Stimulated activated CD4-positive, alpha-beta T cell treated with anti-CD3 and anti-CD28 coated beads, Interleukin-1b, Interleukin-23, amount 100 ng/mL, for 1 hour (primary cell): Measurements from ENCODE around the gene GLTPD2.

ENCODE experiments used
- DNase-seq, 2 donors: peaks; one replicate each; pipeline ENCODE4 v3.0.0-alpha.2; 2020; ENCODE audit warnings: low read depth in 2 of 2

The GLTPD2 gene

DNA sequence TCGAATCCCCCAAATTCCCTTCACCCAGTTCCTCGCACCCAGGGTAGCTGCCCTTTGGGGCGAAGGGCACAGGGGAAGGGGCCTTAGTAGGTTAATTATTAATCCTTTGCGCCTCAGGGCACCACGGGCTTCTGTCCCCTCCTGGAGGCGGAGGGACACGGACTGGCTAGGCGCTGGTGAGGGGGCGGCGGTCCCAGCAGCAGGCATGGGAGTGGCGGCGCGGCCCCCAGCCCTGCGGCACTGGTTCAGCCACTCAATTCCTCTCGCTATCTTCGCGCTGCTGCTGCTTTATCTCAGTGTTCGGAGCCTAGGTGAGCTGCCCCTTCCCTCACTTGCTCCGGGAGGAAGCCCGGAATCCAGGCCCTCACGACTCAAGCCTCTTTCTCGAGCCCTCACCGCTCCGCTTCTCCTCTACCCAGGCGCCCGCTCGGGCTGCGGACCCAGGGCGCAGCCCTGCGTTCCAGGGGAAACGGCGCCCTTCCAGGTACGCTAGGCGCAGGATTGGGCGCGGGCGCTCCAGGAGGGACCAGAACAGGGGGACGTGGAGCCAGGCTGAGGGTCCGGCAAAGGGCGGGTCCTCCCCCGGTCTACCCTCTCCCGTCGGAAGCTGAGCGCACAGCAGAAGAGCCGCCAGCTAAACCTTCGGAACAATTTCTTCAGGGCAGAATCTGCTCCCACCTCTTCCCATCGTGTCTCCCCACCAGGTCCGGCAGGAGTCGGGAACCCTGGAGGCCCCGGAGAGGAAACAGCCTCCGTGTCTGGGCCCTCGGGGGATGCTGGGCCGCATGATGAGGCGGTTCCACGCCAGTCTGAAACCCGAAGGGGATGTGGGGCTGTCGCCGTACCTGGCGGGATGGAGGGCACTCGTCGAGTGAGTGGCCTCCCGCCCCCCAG is at the start of gene GLTPD2:
GLTPD2 (plus strand) TSS at position 158 of the 894 bp plus-strand sequence; CDS start at position 206, 48 bp downstream.
- DNase-seq: no peak

DNA sequence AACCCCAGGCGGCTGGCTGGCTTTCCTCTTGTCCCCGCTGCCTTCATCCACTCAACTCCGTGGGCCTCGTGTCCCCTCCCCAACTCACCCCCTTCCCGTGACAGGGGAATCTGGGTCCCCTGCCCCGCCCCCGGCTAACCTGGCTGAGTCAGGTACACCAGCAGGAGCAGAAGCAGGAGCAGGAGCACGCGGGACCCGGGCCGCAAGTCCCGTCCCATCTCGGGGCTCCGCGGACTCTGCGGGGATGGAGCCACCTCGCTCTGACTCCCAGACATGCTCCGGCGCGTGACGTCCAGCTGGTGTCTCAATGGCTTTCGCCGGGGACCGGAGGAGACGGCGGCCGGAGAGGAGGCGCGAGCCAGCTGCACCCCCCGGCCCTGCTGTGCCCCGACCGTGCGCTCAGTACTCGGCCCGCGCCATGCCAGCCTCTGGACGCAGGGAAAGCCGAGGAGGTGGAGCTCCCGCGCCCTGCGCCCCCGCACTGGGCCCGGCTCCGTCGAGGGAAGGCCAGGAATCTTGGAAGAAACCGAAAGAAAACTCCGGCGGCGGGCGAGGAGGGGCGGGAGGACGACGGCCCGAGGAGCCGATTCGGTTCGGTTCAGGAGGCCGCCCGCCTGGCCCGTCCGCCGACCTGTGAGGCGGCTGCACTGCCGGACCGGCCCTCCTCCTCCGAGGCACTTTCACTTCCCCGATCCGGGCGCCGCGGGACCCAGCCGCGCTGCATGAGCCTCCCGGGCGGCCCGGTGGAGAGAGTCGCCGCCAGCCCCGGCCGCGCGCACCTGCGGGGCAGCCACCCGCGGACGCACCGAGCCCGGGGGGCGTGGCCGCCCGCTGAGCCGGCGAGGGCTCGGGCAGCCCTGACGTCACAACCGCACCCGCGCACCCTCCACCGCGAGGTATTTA is 49.4 kb upstream of the GLTPD2 start, which contains the start of the genes CXCL16 and ZMYND15:
CXCL16 (minus strand) TSS at position 807 of the 903 bp plus-strand sequence; CDS start at position 218, 589 bp downstream.
ZMYND15 (plus strand) TSS at position 712 of the 903 bp plus-strand sequence. CDS start 716 bp downstream, outside the sequence.
- DNase-seq: peak in 1 of 2 donors; percentile 19

DNA sequence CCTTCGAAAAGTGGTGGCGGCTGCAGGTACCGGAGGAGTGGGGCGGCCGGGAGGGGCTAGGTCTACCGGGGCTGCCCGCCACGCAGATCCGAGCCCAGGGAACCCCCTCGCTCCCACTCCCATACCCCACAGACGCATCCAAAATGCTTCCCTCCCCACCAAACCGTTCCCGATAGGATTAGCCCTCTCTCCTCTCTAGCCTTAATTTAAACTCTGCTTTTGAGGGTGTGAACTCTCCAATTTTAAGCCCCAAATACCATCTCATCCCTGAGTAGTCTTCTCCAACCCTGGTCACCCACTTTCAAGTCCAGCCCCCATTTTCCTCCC is 48.8 kb upstream of the GLTPD2 start:
- DNase-seq: no peak

DNA sequence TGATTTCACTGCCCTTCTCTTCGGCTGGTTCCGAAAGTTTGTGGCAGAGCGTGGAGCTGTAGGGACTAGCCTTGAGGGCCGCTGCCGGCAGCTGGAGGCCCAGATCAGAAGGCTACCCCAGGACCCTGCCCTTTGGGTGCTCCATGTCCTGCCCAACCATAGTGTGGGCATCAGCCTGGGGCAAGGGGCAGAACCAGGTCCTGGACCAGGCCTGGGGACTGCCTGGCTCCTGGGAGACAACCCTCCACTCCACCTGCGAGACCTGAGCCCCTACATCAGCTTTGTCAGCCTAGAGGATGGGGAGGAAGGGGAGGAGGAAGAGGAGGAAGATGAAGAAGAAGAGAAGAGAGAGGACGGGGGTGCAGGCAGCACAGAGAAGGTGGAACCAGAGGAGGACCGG is 48.2 kb upstream of the GLTPD2 start:
- no peak for DNase-seq

DNA sequence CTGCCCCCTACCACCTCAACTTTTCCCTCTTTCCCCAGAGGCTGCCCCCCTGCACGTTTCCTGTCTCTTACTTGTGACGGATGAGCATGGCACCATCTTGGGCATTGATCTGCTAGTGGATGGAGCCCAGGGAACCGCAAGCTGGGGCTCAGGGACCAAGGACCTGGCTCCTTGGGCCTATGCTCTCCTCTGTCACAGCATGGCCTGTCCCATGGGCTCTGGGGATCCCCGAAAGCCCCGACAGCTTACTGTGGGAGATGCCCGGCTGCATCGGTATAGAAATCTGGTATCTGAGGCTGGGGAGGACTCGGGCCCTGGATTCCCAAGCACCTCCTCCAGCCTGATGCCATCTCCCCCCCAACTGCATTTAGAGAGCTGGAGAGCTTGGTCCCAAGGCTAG is 47.2 kb upstream of the GLTPD2 start:
- DNase-seq: no peak

DNA sequence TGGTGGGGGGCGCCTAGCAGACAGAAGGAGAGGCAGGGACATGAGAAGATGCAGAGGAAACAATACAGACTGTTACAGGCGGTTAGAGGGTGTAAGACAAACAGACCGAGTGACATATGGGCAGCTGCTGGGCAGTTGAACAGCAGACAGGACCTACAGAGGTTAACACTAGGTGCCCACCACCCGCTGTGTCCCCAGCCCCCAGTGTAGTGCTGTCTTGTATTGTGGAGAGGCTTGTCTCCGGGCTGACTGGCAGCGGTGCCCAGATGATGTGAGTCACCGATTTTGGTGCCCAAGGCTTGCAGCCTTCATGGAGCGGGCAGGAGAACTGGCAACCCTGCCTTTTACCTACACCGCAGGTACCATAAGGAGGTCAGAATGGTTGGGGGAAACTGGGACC is 46.6 kb upstream of the GLTPD2 start:
- DNase-seq: no peak

DNA sequence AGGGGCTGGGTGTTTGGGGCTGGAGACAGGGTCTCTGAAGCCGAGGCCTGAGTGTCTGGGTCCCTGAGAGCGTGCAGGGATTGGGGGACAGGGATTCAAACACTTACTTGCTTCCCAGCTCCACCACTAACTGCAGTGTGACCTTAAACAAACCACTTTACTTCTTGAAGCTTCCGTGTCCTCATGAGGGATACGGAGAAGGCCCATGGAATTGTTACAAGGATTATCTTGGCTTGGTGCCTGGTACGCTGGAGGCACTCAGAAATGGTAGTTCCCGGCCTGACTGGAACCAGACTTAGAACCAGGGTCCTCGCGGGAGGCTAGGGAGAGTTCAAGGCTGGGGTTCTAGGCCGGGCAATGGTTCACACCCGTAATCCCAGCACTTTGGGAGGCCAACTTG is 46.1 kb upstream of the GLTPD2 start:
- DNase-seq: no peak

DNA sequence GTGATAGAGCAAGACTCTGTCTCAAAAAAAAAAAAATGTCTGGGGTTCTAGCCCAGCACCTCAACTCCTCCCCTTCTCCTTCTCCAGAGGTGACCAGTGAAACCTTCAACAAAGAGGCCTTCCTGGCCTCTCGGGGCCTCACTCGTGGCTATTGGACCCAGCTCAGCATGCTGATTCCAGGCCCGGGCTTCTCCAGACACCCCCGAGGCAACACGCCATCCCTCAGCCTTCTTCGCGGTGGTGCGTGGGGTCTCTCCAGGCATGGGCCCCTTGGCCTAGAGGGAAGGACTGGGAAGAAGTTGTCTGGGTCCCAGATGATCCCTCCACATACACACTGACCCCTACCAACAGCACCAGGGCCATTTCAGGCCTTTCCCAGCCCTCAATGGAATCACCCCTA is 45.5 kb upstream of the GLTPD2 start:
- no peak for DNase-seq

DNA sequence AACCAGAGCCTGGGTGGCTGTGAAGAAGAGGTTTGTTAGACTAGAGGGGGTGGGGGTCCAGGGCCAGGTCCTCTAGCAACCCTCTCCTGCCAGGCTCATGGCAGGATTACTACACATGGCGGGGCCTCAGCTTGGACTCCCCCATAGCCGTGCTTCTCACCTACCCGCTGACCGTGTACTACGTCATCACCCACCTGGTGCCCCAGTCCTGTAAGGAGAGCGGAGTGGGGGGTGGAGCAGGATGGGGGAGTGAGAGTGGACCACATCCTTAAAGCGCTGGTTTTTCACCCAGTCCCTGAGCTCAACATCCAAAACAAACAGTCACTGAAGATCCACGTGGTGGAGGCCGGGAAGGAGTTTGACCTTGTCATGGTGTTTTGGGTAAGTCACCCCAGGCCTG is 44.9 kb upstream of the GLTPD2 start:
- DNase-seq: no peak

DNA sequence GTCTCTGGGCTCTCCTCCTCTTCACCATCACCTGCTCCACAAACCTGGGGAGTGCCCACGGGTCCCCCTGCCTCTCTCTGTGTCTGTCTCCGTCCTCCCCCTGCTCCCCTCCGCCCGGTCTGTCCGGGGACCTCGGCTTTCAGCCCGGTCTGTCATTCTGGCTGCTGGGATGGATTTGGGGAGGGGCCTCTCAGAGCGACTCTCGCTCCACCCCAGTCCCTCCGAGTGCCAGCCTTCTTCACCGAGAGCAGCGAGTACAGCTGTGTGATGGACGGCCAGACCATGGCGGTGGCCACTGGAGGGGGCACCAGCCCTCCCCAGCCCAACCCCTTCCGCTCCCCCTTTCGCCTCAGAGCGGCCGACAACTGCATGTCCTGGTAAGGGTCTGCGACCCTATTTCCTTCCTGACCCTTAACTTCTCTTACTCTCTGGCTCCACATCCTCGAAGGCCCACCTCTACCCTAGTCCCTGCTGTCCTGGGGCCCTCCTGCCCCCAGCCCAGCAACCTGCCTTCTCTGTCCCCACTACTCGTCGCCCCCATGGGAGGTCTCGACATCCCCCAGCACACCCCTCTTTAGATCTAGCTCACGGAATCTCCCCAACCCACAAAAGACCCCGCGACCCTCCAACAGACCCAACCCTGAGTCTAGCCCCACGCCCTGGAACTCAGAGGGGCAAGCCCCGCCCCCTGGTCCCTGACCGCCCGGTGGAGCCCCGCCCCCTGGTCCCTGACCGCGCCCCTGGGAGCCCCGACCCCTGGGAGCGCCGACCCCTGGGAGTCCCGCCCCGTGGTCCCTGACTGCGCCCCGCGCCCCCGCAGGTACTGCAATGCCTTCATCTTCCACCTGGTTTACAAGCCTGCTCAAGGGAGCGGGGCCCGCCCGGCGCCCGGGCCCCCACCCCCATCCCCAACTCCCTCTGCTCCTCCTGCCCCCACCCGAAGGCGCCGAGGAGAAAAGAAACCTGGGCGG is 43.5 kb upstream of the GLTPD2 start:
- DNase-seq: no peak

DNA sequence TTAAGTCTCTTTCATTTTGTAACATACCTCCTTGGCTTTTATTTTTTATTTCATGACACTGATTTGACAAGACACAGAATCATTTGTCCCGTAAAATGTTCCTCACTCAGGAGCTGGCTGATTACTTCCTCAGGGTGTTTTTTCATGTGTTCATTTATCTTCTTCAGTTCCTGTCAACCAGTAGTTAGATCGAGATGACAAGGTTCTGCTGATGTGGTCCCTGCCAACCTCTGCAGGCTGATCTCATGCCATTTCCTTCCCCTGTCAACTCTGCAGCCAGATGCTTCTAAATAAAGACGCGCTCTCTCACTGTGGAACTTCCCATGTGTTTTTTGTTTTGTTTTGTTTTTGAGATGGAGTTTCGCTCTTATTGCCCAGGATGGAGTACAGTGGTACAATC is 40.9 kb upstream of the GLTPD2 start:
- DNase-seq: no peak

DNA sequence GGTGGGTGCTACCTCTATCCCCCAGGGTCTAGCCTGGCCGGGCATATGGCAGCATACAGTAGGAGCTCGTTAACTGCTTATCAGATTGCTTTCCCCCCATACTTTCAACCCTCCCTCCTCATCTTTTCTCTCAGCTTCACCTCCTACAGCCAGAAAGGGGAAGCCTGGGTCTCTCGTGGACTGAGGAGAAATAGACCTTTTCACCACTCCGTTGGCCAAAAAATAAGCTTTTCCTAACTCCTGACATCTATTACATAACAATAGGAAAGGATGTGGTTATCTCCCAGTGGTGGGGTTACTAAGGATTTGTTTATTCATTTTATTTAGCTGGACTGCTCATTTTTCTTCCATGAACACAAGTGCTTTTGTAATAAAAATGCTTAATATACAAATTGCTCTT is 40.1 kb upstream of the GLTPD2 start:
- no peak for DNase-seq

DNA sequence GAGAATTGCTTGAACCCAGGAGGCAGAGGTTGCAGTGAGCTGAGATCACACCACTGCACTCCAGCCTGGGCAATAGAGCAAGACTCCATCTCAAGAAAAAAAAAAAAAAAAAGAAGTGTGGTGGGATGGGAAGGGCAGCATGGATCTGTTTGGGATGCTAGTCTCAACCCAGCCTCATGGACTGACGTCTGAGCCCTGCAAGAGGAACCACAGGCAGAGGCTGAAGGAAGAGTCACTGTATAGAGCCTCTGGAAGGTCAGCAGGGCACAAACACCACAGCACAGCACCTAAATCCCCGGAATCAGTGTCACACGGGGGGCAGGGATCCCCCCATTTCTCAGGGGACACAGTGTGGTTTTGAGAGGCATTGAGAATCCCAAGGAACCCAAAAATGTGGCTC is 38.2 kb upstream of the GLTPD2 start:
- no peak for DNase-seq

DNA sequence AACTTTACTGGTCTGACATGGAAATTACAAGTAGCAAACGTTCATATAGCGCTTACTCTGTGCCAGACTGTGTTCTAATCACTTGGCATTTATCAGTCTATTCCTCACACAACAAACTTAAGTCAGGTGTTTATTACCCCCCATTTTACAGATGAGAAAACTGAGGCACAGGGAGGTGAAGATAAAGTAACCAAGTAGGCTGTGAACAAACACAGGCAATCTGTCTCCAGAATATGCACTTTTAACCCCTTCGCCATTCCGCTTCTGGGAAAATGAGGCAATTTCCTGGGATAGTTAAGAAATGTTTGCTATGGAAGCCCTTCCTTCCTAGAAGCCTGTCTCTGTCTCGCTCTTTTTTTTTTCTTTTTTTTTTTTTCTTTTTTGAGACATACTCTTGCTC is 36.8 kb upstream of the GLTPD2 start:
- no peak for DNase-seq

DNA sequence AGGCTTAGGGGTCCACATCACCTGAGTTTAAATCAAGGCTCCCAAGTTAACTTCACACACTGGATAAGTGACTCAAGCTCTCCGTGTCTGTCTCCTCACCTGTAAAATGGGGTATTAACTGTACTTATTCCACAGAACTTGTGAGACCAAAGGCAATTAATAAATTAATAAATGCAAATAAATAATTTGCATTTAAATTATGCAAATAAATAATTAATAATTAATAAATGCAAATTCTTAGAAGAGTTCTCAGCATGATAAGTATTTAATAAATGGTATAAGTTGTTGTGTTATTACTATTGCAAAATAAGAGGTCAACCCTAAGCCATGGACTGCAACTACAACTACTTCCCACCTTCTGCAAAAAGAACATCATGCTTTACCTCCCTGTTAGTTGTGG is 35.4 kb upstream of the GLTPD2 start:
- no peak for DNase-seq

DNA sequence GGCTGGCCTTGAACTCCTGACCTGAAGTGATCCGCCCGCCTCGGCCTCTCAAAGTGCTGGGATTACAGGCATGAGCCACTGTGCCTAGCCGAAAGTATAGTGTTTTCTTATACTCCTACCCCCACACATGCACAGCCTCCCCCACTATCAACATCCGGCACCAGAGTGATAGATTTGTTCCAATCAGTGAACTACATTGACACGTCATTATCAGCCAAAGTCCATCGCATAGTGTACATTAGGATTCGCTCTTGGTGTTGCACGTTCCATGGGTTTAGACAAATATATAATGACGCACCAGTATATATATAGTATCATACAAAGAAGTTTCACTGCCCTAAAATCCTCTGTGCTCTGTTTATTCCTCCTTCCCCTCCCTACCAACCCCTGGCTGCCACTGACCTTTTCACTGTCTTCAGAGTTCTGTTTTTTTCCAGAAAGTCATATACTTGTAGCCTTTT is 29.0 kb upstream of the GLTPD2 start:
- no peak for DNase-seq

DNA sequence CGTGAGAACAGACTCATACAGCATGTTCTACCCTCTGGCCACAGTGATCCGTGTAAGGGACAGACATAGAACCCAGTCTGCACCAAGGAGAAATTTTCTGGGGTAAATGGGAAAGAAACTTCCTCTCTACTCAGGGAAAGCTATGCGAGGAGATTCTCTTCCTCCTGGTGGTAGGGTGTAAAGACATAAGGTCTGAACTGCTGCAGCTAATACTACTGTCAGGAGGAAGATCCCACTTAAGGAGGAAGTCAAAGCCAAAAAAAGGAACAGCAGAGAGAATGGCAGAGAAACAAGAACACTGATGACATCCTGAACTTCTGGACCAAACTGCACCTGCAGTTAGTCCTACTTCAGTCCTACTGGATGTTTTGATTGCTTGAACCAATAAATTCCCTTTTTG is 24.2 kb upstream of the GLTPD2 start:
- DNase-seq: no peak

DNA sequence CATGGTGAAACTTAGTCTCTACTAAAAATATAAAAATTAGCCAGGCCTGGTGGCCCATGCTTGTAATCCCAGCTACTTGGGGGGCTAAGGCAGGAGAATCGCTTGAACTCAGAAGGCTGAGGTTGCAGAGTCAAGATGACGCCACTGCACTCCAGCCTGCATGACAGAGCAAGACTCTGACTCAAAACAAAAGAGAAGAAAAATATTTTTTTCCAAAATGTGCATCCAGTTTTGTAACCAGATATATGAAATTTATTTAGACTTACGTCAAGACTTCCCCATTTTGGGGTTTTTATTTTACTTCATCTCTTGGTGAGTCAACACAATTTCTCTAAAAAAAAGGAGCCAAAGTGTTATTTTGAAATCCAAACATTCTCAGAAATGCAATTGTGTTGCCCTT is 22.6 kb upstream of the GLTPD2 start:
- no peak for DNase-seq

DNA sequence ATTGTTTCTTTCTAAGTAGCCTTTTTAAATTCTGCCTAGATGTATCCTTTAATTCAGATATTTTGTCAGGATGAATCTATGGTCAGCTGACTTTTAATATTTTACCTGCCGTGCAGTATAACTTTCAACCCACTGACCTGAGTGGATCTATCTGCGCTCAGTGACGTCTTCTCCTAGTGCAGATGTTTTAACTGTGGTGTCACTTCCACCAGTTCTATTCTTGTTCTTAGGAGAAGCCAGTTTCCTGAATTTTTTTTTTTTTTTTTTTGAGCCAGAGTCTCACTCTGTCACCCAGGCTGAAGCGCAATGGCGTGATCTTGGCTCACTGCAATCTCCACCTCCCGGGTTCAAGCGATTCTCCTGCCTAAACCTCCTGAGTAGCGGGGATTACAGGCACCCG is 22.0 kb upstream of the GLTPD2 start:
- DNase-seq: no peak

DNA sequence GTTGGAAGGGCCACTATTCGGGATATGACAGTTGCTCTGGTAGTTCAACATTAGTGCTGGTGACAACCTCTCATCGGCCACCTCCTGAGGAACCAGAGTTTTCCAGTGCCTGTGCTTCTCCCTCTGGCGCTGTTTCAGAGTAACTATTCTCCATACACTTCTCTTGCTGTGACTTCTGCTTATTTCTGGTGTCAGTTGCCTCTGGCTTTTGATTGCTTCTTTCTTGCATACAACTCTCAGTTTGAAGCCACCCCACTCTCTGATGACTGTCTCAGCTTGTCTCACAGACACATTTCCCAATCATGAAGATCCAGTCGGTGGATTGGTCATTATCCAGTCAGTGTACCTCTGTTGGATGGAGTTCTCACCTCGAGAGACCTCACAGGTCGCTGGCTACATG is 20.5 kb upstream of the GLTPD2 start:
- no peak for DNase-seq

DNA sequence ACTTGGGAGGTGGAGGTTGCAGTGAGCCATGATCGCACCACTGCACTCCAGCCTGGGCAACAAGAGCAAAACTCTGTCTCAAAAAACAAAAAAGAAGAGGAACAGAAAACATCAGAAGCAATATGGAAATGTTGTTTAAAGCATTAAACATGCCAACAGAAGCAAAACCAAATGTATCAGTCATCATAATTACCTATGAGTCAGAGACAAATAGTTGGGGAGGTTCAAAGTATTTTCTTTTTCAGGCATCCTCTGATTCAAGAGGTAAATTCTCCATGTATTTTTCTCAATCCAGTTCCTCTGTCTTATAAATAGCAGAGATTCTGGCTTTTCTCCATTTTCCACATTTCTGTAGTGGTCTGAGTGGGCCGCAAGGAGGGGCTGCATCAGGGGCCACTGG is 19.1 kb upstream of the GLTPD2 start:
- no peak for DNase-seq
